Measurements from ENCODE around the gene SYT13.

DNA sequence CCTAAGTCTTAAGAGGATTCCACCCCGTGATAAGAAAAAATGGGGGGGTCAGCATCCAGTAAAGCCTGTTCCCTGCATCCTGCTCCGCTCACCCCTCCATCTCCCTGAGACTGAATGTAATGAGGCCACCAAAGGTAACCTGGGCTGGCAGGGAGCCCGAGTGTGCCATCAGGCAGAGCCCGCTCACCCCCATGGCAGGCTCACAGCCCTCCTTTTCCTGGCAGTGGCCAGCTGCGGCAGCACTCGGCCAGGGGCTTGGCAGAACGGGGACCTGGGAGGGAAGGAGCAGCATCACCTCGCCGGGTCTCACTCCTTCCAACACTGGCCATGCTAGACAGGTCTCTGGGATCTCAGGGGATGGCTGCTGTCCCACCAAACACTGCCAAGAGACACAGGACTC, 75.3 kb downstream of the SYT13 start:
- TF ChIP-seq, protein P1, sequence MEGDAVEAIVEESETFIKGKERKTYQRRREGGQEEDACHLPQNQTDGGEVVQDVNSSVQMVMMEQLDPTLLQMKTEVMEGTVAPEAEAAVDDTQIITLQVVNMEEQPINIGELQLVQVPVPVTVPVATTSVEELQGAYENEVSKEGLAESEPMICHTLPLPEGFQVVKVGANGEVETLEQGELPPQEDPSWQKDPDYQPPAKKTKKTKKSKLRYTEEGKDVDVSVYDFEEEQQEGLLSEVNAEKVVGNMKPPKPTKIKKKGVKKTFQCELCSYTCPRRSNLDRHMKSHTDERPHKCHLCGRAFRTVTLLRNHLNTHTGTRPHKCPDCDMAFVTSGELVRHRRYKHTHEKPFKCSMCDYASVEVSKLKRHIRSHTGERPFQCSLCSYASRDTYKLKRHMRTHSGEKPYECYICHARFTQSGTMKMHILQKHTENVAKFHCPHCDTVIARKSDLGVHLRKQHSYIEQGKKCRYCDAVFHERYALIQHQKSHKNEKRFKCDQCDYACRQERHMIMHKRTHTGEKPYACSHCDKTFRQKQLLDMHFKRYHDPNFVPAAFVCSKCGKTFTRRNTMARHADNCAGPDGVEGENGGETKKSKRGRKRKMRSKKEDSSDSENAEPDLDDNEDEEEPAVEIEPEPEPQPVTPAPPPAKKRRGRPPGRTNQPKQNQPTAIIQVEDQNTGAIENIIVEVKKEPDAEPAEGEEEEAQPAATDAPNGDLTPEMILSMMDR (conservative IDR thresholded peaks at IDR 0.05): no peak
- TF ChIP-seq ZFX (IDR thresholded peaks at IDR 0.05): no peak
